Measurements from ENCODE around the gene CAND1. TPM values are rescaled to one million over a fixed set of nuclear protein-coding genes. Genes with fewer than 3 reads are reported as not detected.
A peak's percentile ranks its signal among the peaks of the same experiment; 100 is the strongest.

Gene CAND1
- total RNA-seq, 2 donors from 2014 or later = 134 to 155 TPM

DNA sequence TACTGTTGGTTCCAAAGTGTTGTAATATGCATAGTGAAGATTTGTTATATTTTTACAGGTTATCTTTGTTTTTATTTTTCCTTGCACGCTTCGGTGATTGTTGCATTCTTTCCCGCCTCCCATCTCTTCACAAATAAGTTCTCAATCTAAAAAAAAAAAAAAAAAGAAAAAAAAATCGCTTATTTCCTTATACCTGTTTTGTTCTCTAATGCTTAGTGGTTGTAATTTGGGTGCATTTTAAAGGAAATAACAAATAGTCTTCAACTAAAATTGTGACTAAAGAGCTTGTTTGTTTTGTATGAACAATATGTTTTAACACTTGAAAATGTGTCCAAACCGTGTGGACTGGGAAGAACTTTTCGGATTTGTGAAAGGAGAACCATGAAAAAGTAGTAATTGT is 1.5 kb downstream of the CAND1 start:
- Histone ChIP-seq H3K9me3 (no peaks in the 10 kb centered on the region), H3K36me3 (no peaks in the 10 kb centered on the region), H3K27ac (peak overlapping the region; percentile 99), H3K27me3 (no peaks in the 10 kb centered on the region), H3K4me1 (peaks cover 9% of the 10 kb centered on the region), H3K4me3 (peak overlapping the region; percentile 85), H3K9ac (ENCODE audit: low read depth in 2 of 2, low read length in 2 of 2) (peak overlapping the region; percentile 94 to 96)
- intact Hi-C loops (cut with DNase I) = no loop called here
- DNase-seq = no peak
- TF ChIP-seq, protein P1, sequence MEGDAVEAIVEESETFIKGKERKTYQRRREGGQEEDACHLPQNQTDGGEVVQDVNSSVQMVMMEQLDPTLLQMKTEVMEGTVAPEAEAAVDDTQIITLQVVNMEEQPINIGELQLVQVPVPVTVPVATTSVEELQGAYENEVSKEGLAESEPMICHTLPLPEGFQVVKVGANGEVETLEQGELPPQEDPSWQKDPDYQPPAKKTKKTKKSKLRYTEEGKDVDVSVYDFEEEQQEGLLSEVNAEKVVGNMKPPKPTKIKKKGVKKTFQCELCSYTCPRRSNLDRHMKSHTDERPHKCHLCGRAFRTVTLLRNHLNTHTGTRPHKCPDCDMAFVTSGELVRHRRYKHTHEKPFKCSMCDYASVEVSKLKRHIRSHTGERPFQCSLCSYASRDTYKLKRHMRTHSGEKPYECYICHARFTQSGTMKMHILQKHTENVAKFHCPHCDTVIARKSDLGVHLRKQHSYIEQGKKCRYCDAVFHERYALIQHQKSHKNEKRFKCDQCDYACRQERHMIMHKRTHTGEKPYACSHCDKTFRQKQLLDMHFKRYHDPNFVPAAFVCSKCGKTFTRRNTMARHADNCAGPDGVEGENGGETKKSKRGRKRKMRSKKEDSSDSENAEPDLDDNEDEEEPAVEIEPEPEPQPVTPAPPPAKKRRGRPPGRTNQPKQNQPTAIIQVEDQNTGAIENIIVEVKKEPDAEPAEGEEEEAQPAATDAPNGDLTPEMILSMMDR (IDR thresholded peaks at IDR 0.05) = no peak

DNA sequence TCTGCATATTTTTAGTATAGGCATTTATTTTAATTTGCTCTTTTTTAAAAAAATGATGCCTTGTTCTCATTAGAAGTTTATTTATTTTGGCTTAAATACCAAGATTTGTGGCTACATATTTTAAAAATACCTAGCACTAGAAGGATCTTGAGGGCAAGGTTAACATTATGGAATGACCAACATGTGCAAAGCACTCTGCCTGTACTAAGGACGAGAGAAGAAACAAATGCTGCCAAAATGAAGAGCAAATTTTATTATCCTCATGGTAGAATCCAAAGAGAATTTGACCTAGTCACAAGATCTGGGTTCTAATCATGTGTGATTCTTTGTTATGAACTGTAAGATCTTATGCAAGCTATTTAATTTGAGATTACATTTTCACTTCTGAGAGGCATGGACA is 2.8 kb downstream of the CAND1 start:
- DNase-seq = no peak
- Histone ChIP-seq H3K4me3 (no peak overlapping the region), H3K27ac (no peak overlapping the region), H3K9me3 (no peaks in the 10 kb centered on the region), H3K36me3 (no peaks in the 10 kb centered on the region), H3K4me1 (peaks cover 9% of the 10 kb centered on the region), H3K27me3 (no peaks in the 10 kb centered on the region), H3K9ac (ENCODE audit: low read depth in 2 of 2, low read length in 2 of 2) (no peak overlapping the region)
- intact Hi-C loops (cut with DNase I) = no loop called here
- TF ChIP-seq, protein P1 (IDR thresholded peaks at IDR 0.05) = no peak

DNA sequence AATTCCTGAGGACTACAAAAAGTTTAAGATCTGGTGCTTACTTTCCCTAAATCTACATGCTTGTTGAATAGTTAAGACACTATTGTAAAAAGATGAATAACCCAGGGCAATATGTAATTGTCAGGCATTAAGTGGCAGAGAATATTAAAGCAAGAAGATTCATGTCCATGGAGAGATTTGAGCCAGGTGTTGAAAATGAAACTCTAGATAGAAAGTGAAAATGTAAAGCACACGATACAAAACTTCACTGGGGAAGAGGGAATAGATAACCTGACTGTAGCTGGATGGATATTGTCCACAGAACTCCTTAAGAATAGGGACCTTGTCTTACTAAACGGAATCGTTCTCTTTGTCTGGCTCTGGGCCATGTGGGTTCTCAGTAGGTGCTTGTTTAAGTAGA is 5.0 kb downstream of the CAND1 start:
- Histone ChIP-seq H3K4me3 (no peak overlapping the region), H3K27ac (no peak overlapping the region), H3K4me1 (peaks cover 9% of the 10 kb centered on the region), H3K27me3 (no peaks in the 10 kb centered on the region), H3K36me3 (no peaks in the 10 kb centered on the region), H3K9me3 (no peaks in the 10 kb centered on the region), H3K9ac (ENCODE audit: low read depth in 2 of 2, low read length in 2 of 2) (no peak overlapping the region)
- intact Hi-C loops (cut with DNase I) = no loop called here
- DNase-seq = no peak
- TF ChIP-seq, protein P1 (IDR thresholded peaks at IDR 0.05) = no peak

DNA sequence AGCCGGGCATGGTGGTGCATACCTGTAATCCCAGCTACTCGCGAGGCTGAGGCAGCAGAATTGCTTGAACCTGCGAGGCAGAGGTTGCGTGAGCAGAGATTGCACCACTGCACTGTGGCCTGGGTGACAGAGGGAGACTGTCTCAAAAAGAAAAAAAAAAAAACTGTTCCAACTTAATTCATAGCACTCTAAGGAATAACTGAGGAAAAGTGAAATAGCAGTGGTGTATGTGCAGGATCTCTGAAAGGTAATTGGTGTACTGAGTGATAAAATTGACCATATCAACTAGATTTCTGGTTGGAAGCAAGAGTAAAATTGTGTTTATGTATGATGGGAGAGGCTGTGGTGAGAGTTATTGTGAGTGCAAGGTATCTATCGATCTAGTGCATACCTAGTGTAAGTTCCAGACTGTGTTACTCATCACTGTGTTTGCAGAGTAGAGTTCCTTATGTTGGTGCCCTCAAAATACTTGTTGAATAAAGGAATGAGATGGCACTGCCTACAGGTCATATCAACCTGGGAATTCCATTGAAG is 6.3 kb downstream of the CAND1 start:
- no peaks in the 10 kb centered on the region for H3K9me3 ChIP-seq
- no peaks in the 10 kb centered on the region for H3K27me3 ChIP-seq
- no peak for DNase-seq
- TF ChIP-seq, protein P1 (IDR thresholded peaks at IDR 0.05) = no peak
- intact Hi-C loops (cut with DNase I) = no loop called here
- H3K9ac ChIP-seq (ENCODE audit: low read depth in 2 of 2, low read length in 2 of 2) = no peak overlapping the region
- H3K4me1 ChIP-seq = peaks cover 9% of the 10 kb centered on the region
- H3K4me3 ChIP-seq = no peak overlapping the region
- H3K27ac ChIP-seq = no peak overlapping the region
- no peaks in the 10 kb centered on the region for H3K36me3 ChIP-seq

DNA sequence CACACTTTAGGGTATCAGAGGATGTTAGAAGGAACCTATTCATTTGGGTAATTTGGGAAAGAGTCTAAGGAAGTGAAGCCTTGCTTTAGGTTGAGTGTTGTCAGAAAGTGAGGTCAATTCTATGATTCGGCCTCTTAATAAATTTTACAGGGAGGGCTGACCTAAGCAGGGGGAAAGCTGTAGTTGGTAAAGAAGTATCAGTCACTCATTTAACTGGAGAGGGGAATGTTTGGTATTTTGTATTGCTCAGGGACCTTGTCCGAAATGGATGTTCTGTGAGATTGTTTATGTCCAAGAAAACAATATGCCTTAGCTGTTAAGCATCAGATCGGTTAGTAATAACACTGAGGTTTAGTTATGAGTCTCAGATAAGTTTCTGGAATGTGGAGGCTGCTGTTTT is 7.3 kb downstream of the CAND1 start:
- Histone ChIP-seq H3K9me3 (no peaks in the 10 kb centered on the region), H3K36me3 (no peaks in the 10 kb centered on the region), H3K27ac (no peak overlapping the region), H3K9ac (ENCODE audit: low read depth in 2 of 2, low read length in 2 of 2) (no peak overlapping the region), H3K27me3 (no peaks in the 10 kb centered on the region), H3K4me1 (peaks cover 8% of the 10 kb centered on the region), H3K4me3 (no peak overlapping the region)
- intact Hi-C loops (cut with DNase I) = no loop called here
- TF ChIP-seq, protein P1 (IDR thresholded peaks at IDR 0.05) = no peak
- no peak for DNase-seq
